ENCODE measurements around the gene MOGAT1.

DNA sequence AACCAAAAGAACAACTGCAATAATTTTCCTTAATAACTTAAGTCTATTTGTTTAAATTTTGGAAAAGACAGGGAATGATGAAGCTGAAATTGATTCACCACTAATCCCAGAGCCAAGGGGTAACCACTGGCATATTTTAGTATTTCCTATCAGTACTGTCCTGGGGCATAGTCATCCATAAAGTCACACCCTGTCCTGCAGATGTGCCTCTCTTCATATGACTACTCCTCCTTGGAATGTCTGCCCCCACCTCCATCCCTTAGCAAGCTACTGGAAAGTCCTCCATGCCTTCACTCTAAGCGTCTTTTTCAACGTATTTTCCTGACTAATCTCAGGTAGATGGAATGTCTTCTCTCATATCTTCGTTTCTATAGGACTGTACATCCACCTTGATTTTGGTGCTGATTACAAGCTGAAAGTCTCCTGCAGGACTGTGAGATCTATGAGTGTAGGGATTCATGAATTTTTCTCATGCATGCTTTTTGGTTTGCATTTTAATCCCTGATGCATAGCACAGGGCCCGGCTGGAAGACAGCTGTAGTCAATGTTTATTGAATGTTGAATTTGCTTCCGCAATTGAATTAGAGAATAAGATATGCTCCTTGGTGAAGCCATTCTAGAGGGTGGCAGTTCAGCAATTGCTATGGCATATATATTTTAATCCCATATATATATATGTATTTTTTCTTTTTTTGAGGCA lies 85.6 kb downstream of the MOGAT1 start:
- TF ChIP-seq, protein P1, sequence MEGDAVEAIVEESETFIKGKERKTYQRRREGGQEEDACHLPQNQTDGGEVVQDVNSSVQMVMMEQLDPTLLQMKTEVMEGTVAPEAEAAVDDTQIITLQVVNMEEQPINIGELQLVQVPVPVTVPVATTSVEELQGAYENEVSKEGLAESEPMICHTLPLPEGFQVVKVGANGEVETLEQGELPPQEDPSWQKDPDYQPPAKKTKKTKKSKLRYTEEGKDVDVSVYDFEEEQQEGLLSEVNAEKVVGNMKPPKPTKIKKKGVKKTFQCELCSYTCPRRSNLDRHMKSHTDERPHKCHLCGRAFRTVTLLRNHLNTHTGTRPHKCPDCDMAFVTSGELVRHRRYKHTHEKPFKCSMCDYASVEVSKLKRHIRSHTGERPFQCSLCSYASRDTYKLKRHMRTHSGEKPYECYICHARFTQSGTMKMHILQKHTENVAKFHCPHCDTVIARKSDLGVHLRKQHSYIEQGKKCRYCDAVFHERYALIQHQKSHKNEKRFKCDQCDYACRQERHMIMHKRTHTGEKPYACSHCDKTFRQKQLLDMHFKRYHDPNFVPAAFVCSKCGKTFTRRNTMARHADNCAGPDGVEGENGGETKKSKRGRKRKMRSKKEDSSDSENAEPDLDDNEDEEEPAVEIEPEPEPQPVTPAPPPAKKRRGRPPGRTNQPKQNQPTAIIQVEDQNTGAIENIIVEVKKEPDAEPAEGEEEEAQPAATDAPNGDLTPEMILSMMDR (conservative IDR thresholded peaks at IDR 0.05; ENCODE audit: low read depth, low read length), result no peak
- no peak for TF ChIP-seq EZH2 (IDR thresholded peaks at IDR 0.05; ENCODE audit: borderline replicate concordance, low read depth, low read length, poor library complexity, severe bottlenecking)

All from A673 (cell line).